ENCODE results near the gene CCT5.

Gene CCT5

GRCh38 chr5:10249948-10250805 is at the start of gene CCT5:
Gene CCT5 (plus strand): TSS chr5:10250280. CDS start chr5:10250341, 61 bp downstream.
- DNase-seq: peak; percentile 84

- no peak for DNase-seq
Observed at GRCh38 chr5:10201223-10201868, 48.7 kb upstream of the CCT5 start.

GRCh38 chr5:10202089-10202910 is 47.8 kb upstream of the CCT5 start:
- DNase-seq: no peak

GRCh38 chr5:10209004-10209403 is 41.1 kb upstream of the CCT5 start:
- no peak for DNase-seq

DNA sequence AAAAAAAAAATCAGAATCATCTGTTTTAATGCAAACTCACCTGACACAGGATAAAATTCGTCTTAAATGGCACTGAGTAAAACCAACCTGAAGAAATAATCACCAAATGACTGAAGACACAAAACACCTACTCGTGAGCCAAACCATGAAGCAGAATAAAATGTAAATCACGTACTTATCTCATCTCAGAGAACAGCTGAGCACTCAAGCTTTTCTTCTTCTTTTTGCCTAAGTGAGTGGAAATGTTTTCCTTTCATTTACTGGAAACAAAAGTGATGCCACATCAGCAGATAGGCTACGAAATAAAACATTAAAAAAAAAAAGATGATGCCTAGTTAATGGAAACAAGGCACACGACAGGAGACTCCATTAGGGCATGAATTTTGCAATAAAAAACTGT is 36.8 kb upstream of the CCT5 start:
- DNase-seq: no peak

- DNase-seq: no peak
Observed at GRCh38 chr5:10214041-10214440, 36.0 kb upstream of the CCT5 start.

DNA sequence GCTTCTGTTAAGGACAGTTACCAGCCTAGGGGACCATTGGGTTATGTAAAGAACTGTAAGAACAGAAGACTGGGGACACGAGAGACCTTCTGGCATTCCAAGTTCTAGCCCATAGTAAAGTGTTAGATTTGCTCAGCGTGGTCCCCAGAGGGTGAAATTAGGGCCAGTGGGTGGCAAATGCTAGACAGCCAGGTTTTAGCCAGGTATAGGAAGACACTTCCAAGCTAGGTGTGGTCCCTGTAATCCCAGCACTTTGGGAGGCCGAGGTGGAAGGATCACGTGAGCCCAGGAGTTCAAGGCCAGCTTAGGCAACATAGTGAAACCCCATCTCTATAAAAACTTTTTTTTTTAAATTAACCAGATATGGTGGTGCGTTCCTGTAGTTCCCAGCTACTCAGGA is 34.7 kb upstream of the CCT5 start:
- no peak for DNase-seq

GRCh38 chr5:10216107-10216506 is 34.0 kb upstream of the CCT5 start:
- no peak for DNase-seq

DNA sequence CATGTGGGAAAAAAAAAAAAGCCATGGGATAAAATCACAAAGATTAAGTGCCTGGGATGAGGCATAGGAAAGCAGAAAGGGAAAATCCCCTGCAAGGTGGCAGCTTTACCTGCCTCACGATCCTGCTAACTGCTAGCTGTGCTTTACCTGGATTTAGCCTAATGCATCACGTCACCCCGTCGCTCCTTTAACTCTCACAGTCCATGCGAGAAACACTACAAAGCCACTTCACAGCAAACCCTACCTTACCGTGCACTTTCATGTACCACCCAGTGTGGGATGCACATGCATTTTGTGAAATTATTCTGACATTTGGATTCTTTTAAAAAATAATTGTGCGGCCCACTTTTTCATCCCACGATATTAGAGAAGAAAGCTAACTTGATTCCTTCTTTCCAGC is 31.4 kb upstream of the CCT5 start:
- no peak for DNase-seq

DNA sequence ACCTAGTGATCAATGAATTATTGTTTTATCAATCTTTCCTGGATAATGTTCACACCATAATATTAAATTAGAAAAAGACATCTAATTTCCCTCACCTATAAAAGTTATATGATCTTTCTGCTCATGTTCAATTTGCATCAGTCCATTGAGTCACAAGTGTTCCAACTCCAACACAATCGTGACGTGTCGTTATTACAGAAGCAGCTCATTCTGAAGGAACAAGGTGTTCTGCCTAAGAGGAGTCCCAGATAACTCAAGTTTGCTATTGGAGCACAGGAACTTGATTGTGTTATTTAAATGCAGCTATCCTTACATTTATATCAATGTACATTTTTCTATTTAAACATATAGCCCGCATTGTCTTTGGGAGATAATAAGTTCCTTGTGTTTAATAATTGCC is 31.0 kb upstream of the CCT5 start:
- no peak for DNase-seq

DNA sequence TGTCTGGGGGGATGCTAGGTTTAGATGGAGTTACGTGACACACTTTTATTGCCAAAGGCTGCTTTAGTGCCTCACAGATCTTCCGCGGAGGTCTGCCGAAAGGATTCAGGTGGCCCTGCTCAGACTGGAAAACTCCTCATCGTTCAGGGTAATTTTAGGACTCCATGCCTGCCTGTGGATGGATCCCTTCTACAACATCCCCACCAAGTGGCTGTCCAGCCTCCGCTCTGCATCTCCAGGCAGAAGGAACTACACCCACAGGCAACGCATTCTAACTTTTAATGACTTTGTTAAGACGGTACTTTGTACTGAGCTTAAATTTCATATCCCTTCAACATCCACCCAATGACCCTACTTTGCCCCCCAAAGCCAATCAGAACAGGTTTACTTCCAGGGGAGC is 29.8 kb upstream of the CCT5 start:
- no peak for DNase-seq

DNA sequence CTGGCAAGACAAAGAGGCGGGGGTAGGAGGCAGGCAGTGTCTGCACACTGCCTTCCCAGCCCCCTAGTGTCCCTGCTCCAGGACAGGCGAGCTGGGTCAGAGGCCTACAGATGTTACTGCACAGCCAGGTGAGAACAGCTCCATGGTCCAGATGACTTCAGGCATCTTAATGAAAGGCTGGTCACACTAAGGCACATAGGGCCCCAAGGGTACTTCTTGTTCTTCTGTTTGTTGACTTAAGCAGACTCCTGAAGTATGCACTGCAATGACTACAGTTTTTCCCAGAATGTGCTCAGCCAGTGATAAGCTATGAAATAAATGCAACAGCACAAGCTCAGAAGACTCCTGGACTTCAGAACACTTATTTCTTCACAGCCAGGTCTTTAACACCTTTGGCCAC is 27.8 kb upstream of the CCT5 start:
- DNase-seq: no peak

GRCh38 chr5:10227379-10227778 is 22.7 kb upstream of the CCT5 start:
- DNase-seq: no peak

GRCh38 chr5:10228288-10228687 is 21.8 kb upstream of the CCT5 start:
- DNase-seq: no peak

GRCh38 chr5:10229306-10230048 is 20.6 kb upstream of the CCT5 start:
- no peak for DNase-seq

- DNase-seq: no peak
Observed at GRCh38 chr5:10232386-10232785, 17.7 kb upstream of the CCT5 start.

GRCh38 chr5:10233011-10233410 is 17.1 kb upstream of the CCT5 start:
- DNase-seq: no peak

DNA sequence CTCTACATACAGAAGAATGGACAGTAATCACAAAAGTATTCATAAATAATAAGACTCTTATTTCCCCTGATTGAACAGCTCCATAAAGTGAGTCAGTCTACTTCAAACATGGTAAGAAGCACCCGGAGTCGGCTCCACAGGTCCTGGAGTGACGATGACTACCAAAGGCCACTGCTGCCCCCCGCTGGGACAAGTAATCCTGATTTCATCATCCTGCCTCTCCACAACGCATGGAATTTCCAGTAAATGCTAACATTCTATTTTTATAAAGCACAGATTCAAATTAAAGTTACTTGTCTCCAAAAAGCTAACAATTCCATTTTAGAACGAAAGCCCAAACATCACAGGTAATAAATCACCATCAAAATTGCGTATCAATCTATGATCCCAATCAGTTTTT is 16.6 kb upstream of the CCT5 start:
- no peak for DNase-seq

GRCh38 chr5:10235350-10235749 is 14.7 kb upstream of the CCT5 start:
- no peak for DNase-seq

GRCh38 chr5:10243660-10244240 is 6.3 kb upstream of the CCT5 start:
- no peak for DNase-seq

GRCh38 chr5:10244342-10244944 is 5.6 kb upstream of the CCT5 start:
- DNase-seq: no peak

DNA sequence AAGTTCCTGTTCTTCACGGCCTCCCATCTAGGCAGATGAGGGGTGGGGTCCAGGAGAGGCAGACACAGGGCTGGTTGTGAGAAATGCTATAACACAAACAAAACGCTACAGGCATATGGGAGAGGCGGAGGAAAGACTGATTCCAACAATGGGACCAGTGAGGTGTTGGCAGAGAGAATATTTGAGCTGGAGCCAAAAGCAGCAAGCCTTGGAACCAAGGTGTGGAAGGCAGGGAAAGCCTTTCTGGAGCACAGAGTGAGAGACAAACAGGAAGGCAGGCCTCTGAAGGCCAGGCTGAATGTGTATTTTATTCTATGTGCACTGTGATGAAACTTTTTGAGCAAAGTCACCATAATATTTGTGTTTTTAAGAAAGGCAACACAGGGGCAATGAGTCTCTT is 3.3 kb upstream of the CCT5 start:
- no peak for DNase-seq

Measured in activated CD4-positive, alpha-beta T cell treated with anti-CD3 and anti-CD28 coated beads, Interleukin-2, amount 50 U/mL, for 4 hours (primary cell).